Amniotic stem cell (primary cell): ENCODE data around the gene SLC8A1.

Source experiments
- DNase-seq: peaks from one replicate; lab custom pipeline; 2025; lab: John Stamatoyannopoulos, UW

The SLC8A1 gene

GRCh38 chr2:40451918-40452605, at the start of gene SLC8A1:
TSS of gene SLC8A1 (minus strand) at chr2:40452090.
- no peak for DNase-seq

- no peak for DNase-seq
Observed at GRCh38 chr2:40499437-40499836, 47.5 kb upstream of the SLC8A1 start.

GRCh38 chr2:40497251-40497859, 45.5 kb upstream of the SLC8A1 start:
- no peak for DNase-seq

- DNase-seq = no peak
Observed at GRCh38 chr2:40489678-40489960, 37.7 kb upstream of the SLC8A1 start.

- DNase-seq = no peak
Observed at GRCh38 chr2:40488927-40489677, 37.2 kb upstream of the SLC8A1 start.

GRCh38 chr2:40488101-40488601, 36.3 kb upstream of the SLC8A1 start:
- no peak for DNase-seq

- no peak for DNase-seq
Observed at GRCh38 chr2:40487602-40488001, 35.7 kb upstream of the SLC8A1 start.

- no peak for DNase-seq
Observed at GRCh38 chr2:40485854-40486253, 34.0 kb upstream of the SLC8A1 start.

- DNase-seq = no peak
Observed at GRCh38 chr2:40485318-40485717, 33.4 kb upstream of the SLC8A1 start.

GRCh38 chr2:40483549-40484243, 31.8 kb upstream of the SLC8A1 start:
- no peak for DNase-seq

GRCh38 chr2:40480596-40480995, 28.7 kb upstream of the SLC8A1 start:
- no peak for DNase-seq

GRCh38 chr2:40480073-40480472, 28.2 kb upstream of the SLC8A1 start:
- no peak for DNase-seq

- no peak for DNase-seq
Observed at GRCh38 chr2:40477361-40477760, 25.5 kb upstream of the SLC8A1 start.

- no peak for DNase-seq
Observed at GRCh38 chr2:40476436-40476835, 24.5 kb upstream of the SLC8A1 start.

GRCh38 chr2:40474306-40474705, 22.4 kb upstream of the SLC8A1 start:
- no peak for DNase-seq

- DNase-seq = no peak
Observed at GRCh38 chr2:40471866-40472265, 20.0 kb upstream of the SLC8A1 start.

- no peak for DNase-seq
Observed at GRCh38 chr2:40470822-40471813, 19.2 kb upstream of the SLC8A1 start.

GRCh38 chr2:40466935-40467572, 15.2 kb upstream of the SLC8A1 start:
- no peak for DNase-seq

GRCh38 chr2:40466332-40466906, 14.5 kb upstream of the SLC8A1 start:
- DNase-seq = no peak

GRCh38 chr2:40463112-40463511, 11.2 kb upstream of the SLC8A1 start:
- no peak for DNase-seq
